Endothelial cell of umbilical vein (primary cell): ENCODE results near the gene C13orf46. TPM values are rescaled to one million over a fixed set of nuclear protein-coding genes. Genes with fewer than 3 reads are reported as not detected.

Experiments
- BruUV-seq: library from RNA; stranded (reverse); fragments of 400-500 nt; replicated peaks from 2 replicates; lab custom pipeline; 2021; lab: Mats Ljungman, UMichigan
- CTCF ChIA-PET: fragments of 300-600, 350-600 bp; sonication (Branson Sonifier 250); formaldehyde crosslinking; loops from one replicate; lab custom pipeline; 2021; ENCODE audit warnings: antibody characterized with exemption, inconsistent platforms; lab: Charles Lee
- POLR2A ChIA-PET: fragments of 300-600, 350-600 bp; sonication (Branson Sonifier 250); formaldehyde crosslinking; loops from one replicate; lab custom pipeline; 2021; ENCODE audit warnings: antibody characterized with exemption, inconsistent platforms; lab: Charles Lee
- DNase-seq: peaks from one replicate; pipeline ENCODE4 v3.0.0-alpha.2; 2011; ENCODE audit warnings: low read depth, low spot score
- FAIRE-seq: peaks from 2 replicates; lab custom pipeline; 2011; peaks lifted over from hg19 to GRCh38; lab: Jason Lieb, UNC
- H2AFZ ChIP-seq: 2 replicates; pipeline ENCODE4 v1.6.0; 2012; ENCODE audit warnings: low read depth, low read length, control low read depth, inconsistent platforms
- H3K27ac ChIP-seq: 2 replicates; pipeline ENCODE4 v1.5.1; 2011; ENCODE audit warnings: low read depth, mild to moderate bottlenecking, control low read depth, low read length, moderate library complexity; ENCODE audit not compliant: insufficient read depth
- H3K27me3 ChIP-seq, 2 experiments: 2 replicates each; pipeline versions ENCODE4 v1.6.0 to v1.6.1; 2011; ENCODE audit warnings: low read length in 2 of 2, mixed read lengths in 1 of 2; ENCODE audit not compliant: control insufficient read depth in 2 of 2, insufficient read depth in 2 of 2
- H3K36me3 ChIP-seq, 2 experiments: 2 replicates in 1 of 2; 3 replicates in 1 of 2; pipeline ENCODE4 v1.5.1; 2011; ENCODE audit warnings: low read length in 2 of 2, mild to moderate bottlenecking in 1 of 2, moderate library complexity in 1 of 2; ENCODE audit not compliant: control insufficient read depth in 2 of 2, insufficient read depth in 2 of 2; ENCODE audit errors: extremely low read depth in 1 of 2
- H3K4me1 ChIP-seq: 3 replicates; pipeline ENCODE4 v1.5.1; 2011; ENCODE audit warnings: mild to moderate bottlenecking, low read length; ENCODE audit not compliant: control insufficient read depth, insufficient read depth; ENCODE audit errors: extremely low read depth
- H3K4me2 ChIP-seq: 2 replicates; pipeline ENCODE4 v1.6.1; 2011; ENCODE audit warnings: low read length, control low read depth, mixed read lengths; ENCODE audit not compliant: insufficient read depth
- H3K4me3 ChIP-seq, 3 experiments: fragments of 200-600 bp in 1 of 3; sonication (generic), shearing (Covaris generic) in 1 of 3; replicated peaks in 1 of 3; 2 replicates each; pipeline ENCODE4 v1.5.1; 2011 to 2016; ENCODE audit warnings: control low read depth in 3 of 3, low read length in 3 of 3, mild to moderate bottlenecking in 2 of 3, inconsistent platforms in 1 of 3, low read depth in 1 of 3, moderate library complexity in 1 of 3; ENCODE audit not compliant: insufficient read depth in 1 of 3
- H3K79me2 ChIP-seq: 2 replicates; pipeline ENCODE4 v1.6.0; 2012; ENCODE audit warnings: low read length, inconsistent platforms; ENCODE audit not compliant: control insufficient read depth, insufficient read depth
- H3K9ac ChIP-seq: replicated peaks from 2 replicates; pipeline ENCODE3; 2011; ENCODE audit warnings: low read length, control low read depth; ENCODE audit not compliant: insufficient read depth; ENCODE audit errors: extremely low read depth
- H3K9me1 ChIP-seq: replicated peaks from 3 replicates; pipeline ENCODE4 v1.6.0; 2011; ENCODE audit warnings: mild to moderate bottlenecking, low read length; ENCODE audit not compliant: control insufficient read depth, insufficient read depth; ENCODE audit errors: extremely low read depth
- H3K9me3 ChIP-seq: replicated peaks from 2 replicates; pipeline ENCODE4 v1.5.1; 2012; ENCODE audit warnings: low read length, inconsistent platforms; ENCODE audit not compliant: control insufficient read depth, insufficient read depth
- H4K20me1 ChIP-seq: replicated peaks from 2 replicates; pipeline ENCODE3; 2011; ENCODE audit warnings: mild to moderate bottlenecking, low read length; ENCODE audit not compliant: control insufficient read depth, insufficient read depth; ENCODE audit errors: extremely low read depth
- EZH2 ChIP-seq: IDR thresholded peaks from 2 replicates; pipeline ENCODE4 v1.6.1; 2012; ENCODE audit warnings: borderline replicate concordance, low read depth, mild to moderate bottlenecking, moderate library complexity, low read length, inconsistent platforms; ENCODE audit not compliant: severe bottlenecking
- FOS ChIP-seq: IDR thresholded peaks from 2 replicates; pipeline ENCODE4 v1.6.1; 2011; ENCODE audit warnings: mild to moderate bottlenecking, low read length, moderate library complexity, borderline replicate concordance; ENCODE audit not compliant: insufficient read depth
- GATA2 ChIP-seq: IDR thresholded peaks from 2 replicates; pipeline ENCODE4 v1.7.0; 2011; ENCODE audit warnings: low read depth, mild to moderate bottlenecking, moderate library complexity, mixed read lengths, low read length; ENCODE audit not compliant: insufficient read length, insufficient read depth
- JUN ChIP-seq: IDR thresholded peaks from 2 replicates; pipeline ENCODE4 v1.6.1; 2011; ENCODE audit warnings: borderline replicate concordance, low read depth; ENCODE audit not compliant: insufficient read length, insufficient read depth
- MYC ChIP-seq: IDR thresholded peaks from one replicate; pipeline ENCODE4 v1.6.1; 2011; ENCODE audit warnings: mild to moderate bottlenecking, low read depth, low read length
- POLR2A ChIP-seq: IDR thresholded peaks from 2 replicates; pipeline ENCODE4 v1.6.1; 2012; ENCODE audit warnings: low read depth, mild to moderate bottlenecking, control low read depth, low read length
- POLR2AphosphoS5 ChIP-seq: IDR thresholded peaks from 2 replicates; pipeline ENCODE4 v1.6.1; 2012; ENCODE audit warnings: low read depth, mild to moderate bottlenecking, control low read depth, low read length, moderate library complexity; ENCODE audit not compliant: insufficient read depth
- dilution Hi-C: fragments of 300-500 bp; cut with MboI; formaldehyde crosslinking; loops from one replicate; pipeline ENCODE4 v1.15.0; 2019; ENCODE audit warnings: low sequenced_read_pairs; ENCODE audit not compliant: extremely low pct_ligation_motif_present
- intact Hi-C: fragments of 100-400 bp; cut with micrococcal nuclease; formaldehyde crosslinking; loops from one replicate; pipeline ENCODE4 v1.10.0; 2022
- polyA plus RNA-seq, 4 experiments: library from polyadenylated mRNA; depleted of rRNA in 3 of 4; stranded (reverse) in 3 of 4; unstranded in 1 of 4; fragments of >200 nt; gene quantifications; 2 replicates each; pipeline versions ENCODE4 v1.2.1 to v1.2.3, GENCODE V29; 2011 to 2012; ENCODE audit warnings: missing spikeins in 1 of 4
- total RNA-seq: library from RNA; stranded (reverse); gene quantifications from 2 replicates; pipeline ENCODE4 v1.2.3, GENCODE V29; 2021
- TF ChIP-seq, protein P1 (sequence below): IDR thresholded peaks from 2 replicates; pipeline ENCODE4 v1.6.1; 2011; ENCODE audit not compliant: insufficient read depth, insufficient read length
- TF ChIP-seq, protein P2 (sequence below), 2 donors: IDR thresholded peaks; 1 replicate in 1 of 2; 2 replicates in 1 of 2; pipeline ENCODE4 v1.5.1; 2011; ENCODE audit warnings: low read length in 2 of 2, mild to moderate bottlenecking in 2 of 2, moderate library complexity in 2 of 2, control low read depth in 1 of 2, inconsistent platforms in 1 of 2, low read depth in 1 of 2; ENCODE audit not compliant: insufficient read depth in 1 of 2; ENCODE audit errors: extremely low read depth in 1 of 2

Gene C13orf46
- total and polyA plus RNA-seq, 2 donors (not counting 3 experiments of a cell fraction or from before 2014, with no cell fraction given): 1.3 to 1.7 TPM

DNA sequence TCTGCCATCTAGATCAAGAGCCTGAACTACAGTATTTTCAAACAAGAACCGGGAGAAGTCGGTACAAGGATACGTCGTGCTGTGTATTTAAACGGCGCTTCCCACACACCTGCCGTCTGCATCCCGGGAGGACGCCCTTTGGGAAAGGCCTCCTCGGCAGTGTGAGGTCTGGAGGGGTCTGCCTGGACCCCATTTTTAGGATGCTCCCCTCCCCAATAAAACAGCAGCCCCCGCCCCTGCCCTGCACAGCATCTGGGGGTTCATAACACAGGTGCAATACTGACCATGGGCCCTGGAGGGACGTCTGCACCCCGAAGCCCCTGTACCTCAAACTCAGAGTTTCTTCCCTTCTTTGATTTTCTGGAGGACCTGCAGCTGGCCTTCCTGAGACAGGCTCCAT is 4.1 kb upstream of the C13orf46 start:
- H3K4me3 ChIP-seq: no peak overlapping the region
- H3K79me2 ChIP-seq: no peaks in the 10 kb centered on the region
- no peaks in the 10 kb centered on the region for H3K4me1 ChIP-seq
- no peak overlapping the region for H2AFZ ChIP-seq
- intact Hi-C loops: no loop called here
- no peak for FAIRE-seq
- no peak for DNase-seq
- TF ChIP-seq, protein P1, sequence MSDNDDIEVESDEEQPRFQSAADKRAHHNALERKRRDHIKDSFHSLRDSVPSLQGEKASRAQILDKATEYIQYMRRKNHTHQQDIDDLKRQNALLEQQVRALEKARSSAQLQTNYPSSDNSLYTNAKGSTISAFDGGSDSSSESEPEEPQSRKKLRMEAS: no peak
- TF ChIP-seq FOS: no peak
- TF ChIP-seq JUN: no peak
- no peak for TF ChIP-seq MYC
- TF ChIP-seq POLR2A: no peak
- TF ChIP-seq, protein P2, sequence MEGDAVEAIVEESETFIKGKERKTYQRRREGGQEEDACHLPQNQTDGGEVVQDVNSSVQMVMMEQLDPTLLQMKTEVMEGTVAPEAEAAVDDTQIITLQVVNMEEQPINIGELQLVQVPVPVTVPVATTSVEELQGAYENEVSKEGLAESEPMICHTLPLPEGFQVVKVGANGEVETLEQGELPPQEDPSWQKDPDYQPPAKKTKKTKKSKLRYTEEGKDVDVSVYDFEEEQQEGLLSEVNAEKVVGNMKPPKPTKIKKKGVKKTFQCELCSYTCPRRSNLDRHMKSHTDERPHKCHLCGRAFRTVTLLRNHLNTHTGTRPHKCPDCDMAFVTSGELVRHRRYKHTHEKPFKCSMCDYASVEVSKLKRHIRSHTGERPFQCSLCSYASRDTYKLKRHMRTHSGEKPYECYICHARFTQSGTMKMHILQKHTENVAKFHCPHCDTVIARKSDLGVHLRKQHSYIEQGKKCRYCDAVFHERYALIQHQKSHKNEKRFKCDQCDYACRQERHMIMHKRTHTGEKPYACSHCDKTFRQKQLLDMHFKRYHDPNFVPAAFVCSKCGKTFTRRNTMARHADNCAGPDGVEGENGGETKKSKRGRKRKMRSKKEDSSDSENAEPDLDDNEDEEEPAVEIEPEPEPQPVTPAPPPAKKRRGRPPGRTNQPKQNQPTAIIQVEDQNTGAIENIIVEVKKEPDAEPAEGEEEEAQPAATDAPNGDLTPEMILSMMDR (IDR thresholded peaks at IDR 0.05; ENCODE audit: extremely low read depth in 1 of 2, insufficient read depth in 1 of 2, low read depth in 1 of 2, low read length in 2 of 2): no peak
- TF ChIP-seq EZH2: no peak
- no peak for TF ChIP-seq GATA2
- no peak for TF ChIP-seq POLR2AphosphoS5
- POLR2A ChIA-PET: no interaction called here
- H3K9me3 ChIP-seq: no peaks in the 10 kb centered on the region
- H3K9me1 ChIP-seq: no peaks in the 10 kb centered on the region
- no peak overlapping the region for H3K27ac ChIP-seq
- H3K4me2 ChIP-seq: no peak overlapping the region
- H3K27me3 ChIP-seq: no peaks in the 10 kb centered on the region
- H4K20me1 ChIP-seq: no peaks in the 10 kb centered on the region
- dilution Hi-C loops: no loop called here
- TSS peak; percentile 73 for BruUV-seq
- no peak overlapping the region for H3K9ac ChIP-seq
- peaks cover 0 to 60% of the 10 kb centered on the region in 2 experiments for H3K36me3 ChIP-seq
- CTCF ChIA-PET: no interaction called here
